ENCODE measurements around the gene CSTF1. TPM values are rescaled to one million over a fixed set of nuclear protein-coding genes. Genes with fewer than 3 reads are reported as not detected.
"Not testable (repeated sequence)": the region's sequence is repeated elsewhere in the genome, so short reads cannot be mapped to it uniquely, and the experiment has no call there.

CSTF1 gene
- total RNA-seq, 1 donor from 2014 or later: 32.6 TPM

DNA sequence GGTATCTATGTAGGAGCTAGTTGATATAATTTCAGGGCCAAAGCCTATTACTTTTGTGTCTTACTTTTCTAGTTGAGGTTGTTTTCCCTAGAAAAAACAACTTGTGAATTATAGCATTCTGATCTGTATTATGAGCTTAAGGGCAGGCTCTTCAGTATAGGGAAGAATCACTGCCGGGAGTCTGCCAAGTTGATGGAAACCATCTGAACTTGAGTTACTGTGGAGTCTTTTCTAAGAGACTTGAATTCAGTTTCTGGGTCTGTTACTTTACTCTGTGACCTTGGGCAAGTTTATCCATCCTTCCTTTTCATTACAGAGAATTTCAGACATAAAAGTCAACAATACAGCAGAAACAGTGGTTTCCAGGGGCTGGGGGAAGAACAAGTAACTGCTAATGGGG, 17.5 kb downstream of the CSTF1 start:
- no peak for DNase-seq

DNA sequence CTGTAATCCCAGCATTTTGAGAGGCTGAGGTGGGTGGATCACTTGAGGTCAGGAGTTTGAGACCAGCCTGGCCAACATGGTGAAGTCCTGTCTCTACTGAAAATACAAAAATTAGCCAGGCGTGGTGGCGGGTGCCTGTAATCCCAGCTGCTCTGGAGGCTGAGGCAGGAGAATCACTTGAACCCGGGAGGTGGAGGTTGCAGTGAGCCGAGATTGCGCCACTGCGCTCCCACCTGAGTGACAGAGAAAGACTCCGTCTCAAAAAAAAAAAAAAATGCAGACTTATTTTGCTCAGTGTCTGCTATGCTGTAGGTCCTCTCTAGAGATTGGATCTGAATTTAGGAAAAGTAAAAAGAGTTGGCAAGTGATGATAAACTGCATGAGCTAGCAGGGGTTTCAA, 18.8 kb downstream of the CSTF1 start:
- not testable (repeated sequence) for DNase-seq

- no peak for DNase-seq
Observed at GRCh38 chr20:56411759-56412472, 19.5 kb downstream of the CSTF1 start, which contains the start of gene CASS4. TSS of gene CASS4 (plus strand) at chr20:56412260. CDS start at chr20:56412459, 199 bp downstream.

- no peak for DNase-seq
Observed at GRCh38 chr20:56412473-56412790, 20.0 kb downstream of the CSTF1 start.

- no peak for DNase-seq
Observed at GRCh38 chr20:56412949-56413348, 20.5 kb downstream of the CSTF1 start.

DNA sequence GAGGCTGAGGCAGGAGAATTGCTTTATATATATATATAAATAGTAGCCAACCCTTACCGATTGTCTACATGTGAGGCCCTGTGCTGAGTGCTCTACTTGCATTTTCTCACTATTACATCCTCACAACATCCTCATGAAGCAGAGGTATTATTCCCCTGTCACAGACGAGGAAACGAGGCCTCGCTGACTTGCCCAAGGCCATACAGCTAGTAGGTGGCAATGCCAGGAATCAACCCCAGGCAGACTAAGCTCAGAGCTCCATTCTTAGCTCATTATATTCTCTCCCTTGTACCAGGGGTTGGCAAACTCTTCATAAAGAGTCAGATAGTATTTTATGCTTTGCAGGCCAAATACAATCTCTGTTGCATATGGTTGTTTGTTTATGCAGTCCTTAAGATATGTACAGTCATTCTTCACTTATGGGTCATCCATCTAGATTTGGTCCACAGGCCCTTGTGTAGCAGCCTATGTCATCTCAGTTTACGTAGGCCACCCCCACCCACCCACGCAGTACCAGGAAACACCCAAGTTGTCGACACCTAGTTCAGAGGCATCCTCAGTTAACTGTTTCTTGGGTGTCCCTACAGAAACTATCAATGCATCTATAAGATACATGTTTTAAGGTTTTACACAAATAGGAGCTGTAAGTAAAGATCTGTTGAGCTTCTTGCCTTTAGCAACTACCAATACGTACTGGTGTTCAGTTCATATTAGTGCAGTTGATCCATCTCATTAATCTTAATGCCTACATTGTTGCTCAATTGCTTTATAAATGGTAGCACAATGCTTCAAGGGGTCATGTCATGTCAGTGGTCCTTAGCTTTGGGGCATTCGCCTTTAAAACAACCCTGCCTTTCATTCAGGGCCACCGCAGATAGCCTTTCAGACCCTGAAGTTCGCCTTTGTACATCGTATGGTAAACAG, 22.7 kb downstream of the CSTF1 start:
- DNase-seq: no peak

DNA sequence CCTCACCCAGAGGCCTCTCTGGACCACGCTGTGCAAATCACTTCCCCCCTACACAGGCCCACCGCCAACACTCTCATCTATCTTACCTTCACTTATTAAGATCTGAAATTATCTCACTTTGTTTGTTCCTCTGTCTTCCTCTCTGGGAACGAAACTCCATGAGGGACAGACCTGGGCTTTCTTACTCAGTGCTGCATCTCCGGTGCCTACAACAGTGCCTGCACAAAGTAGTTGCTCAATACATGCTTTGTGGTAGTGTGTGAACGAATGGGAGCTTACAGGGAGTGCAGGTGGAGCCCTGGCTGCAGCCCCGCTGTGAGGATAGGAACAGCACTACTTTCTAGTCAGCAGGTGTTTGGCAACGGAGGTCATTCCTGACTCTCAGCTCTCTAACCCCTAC, 25.0 kb downstream of the CSTF1 start:
- no peak for DNase-seq

DNA sequence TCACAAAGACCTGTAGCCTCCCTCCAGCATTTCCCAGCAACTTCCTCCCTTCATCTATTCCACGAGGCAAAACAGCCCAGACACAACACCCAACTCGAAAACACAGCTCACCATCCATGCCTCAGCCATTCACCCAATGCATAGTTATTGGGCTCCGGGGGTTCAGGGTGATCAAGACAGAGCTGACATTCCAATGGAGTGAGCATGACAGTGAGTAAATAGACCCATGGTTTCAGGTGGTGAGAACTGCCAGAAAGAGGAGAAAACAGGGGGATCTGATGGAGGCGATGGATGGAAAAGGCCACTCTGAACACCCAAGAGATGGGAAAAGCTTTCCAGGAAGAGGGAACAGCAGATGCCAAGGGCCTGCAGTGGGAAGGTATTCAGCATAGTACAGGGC, 25.5 kb downstream of the CSTF1 start:
- DNase-seq: no peak

DNA sequence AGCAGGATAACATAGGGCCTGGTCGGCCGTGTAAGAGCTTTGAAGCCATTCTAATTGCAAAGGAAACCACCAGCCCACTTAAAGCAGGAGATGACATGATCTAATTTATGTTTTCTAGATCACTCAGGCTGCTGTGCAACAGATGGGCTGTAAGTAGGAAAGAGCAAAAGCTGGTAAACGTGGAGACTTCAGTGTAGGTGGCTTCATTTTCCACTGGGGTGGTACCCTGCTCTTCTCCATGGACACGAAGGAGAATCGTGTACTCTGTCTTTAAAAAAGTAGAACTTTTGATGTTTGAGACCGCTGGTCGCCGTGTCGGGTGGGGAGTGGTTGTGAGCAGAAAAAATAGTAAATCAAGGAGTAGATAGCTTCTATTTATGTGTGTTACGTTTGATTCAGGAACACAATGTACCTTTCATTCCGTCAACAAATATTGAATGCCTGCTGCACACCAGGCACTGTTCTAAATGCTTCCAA, 26.0 kb downstream of the CSTF1 start:
- no peak for DNase-seq

GRCh38 chr20:56420028-56420427, 27.6 kb downstream of the CSTF1 start:
- DNase-seq: no peak

GRCh38 chr20:56420940-56421688, 28.7 kb downstream of the CSTF1 start:
- no peak for DNase-seq

- no peak for DNase-seq
Observed at GRCh38 chr20:56422076-56422823, 29.8 kb downstream of the CSTF1 start.

GRCh38 chr20:56422824-56423189, 30.4 kb downstream of the CSTF1 start:
- DNase-seq: no peak

GRCh38 chr20:56423211-56423610, 30.8 kb downstream of the CSTF1 start:
- no peak for DNase-seq

DNA sequence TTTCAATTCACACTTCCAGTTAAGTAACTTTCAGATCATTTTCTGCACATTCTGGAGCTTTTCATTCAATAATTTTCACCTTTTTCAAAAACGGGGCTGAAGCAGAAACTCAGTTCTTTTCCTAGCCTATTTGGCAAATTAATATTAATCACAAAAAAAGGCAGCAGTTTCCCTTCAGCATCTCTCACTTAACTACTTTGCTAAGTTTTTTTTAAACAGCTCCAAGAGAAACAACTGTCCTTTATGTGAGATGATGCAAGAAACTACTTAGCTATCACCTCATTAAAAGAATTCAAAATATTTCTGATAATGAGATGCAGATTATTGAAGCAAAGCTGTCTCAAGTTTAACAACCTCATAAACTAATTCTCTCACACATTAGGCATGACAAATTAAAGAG, 31.4 kb downstream of the CSTF1 start:
- no peak for DNase-seq

DNA sequence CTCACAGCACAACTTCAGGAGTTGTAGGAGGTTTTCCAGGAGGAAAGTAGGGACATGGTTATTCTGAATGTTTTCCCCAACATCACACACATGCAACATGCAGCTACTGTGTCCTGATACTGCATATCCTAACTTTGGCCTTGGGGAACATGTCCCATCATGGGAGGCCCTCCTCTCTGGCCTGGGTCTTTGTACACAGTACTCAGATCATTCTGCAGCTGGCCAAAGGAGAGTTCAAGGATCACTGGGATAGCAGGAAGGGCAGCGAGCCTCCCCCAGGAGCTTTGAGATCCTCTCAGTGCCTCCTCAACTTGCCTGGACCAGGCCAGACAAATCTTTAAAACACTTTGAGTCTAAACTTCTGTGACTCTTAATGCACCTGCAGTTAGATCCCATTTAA, 32.5 kb downstream of the CSTF1 start:
- DNase-seq: no peak

DNA sequence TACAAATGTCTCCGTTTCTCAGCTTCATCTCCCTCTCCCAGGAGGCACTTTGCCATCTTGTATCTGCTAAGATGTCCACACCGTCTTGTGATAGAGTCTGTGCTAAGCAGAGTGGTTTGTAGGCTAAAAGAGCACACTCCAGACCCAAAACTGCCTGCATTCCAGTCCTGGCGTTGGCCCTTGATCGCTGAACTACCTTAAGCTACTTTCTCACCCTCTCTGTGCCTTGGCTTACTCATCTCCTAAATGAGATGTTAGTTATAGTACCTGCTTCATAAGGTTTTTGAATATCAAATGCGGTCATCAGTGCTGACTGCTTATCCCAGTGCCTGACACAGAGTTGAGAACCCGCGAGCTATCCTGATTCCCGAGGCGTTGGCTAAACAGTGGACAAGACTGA, 33.6 kb downstream of the CSTF1 start:
- DNase-seq: no peak

DNA sequence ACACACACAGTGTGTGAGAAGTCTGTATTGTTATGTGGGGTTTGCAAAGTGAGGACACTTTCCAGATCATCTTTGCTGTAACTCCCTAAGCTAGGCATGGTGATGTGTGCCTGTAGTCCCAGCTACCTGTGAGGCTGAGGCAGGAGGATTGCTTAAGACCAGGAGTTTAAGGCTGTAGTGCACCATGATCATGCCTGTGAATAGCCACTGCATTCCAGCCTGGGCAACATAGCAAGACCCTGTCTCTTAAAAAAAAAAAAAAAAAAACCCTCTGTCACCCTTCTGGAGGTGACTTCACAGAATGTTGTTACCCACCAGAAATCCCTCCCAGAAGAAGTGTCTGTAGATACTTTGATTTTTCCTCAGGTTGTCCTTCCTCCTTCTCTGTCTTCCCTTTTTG, 34.5 kb downstream of the CSTF1 start:
- DNase-seq: no peak

GRCh38 chr20:56427797-56428196, 35.4 kb downstream of the CSTF1 start:
- no peak for DNase-seq

GRCh38 chr20:56428410-56428809, 36.0 kb downstream of the CSTF1 start:
- no peak for DNase-seq

GRCh38 chr20:56428881-56429280, 36.4 kb downstream of the CSTF1 start:
- no peak for DNase-seq

DNA sequence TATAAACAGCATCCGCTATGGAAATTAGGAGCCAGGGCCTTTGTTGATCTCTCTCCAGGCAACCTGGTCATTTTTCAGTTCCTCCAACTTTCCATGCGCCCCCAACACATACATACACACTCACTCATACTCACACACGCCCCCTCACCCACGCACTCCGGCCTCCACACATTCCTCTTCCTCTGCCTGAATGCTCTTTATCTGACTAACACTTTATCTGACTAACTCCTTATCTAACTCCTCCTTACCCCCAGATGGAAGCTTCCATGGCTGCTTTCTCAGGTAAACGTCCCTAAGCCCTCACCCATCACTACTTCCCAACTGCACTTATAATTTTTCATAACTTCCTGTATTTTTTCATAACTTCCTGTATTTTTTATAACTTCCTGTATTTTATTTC, 37.1 kb downstream of the CSTF1 start:
- no peak for DNase-seq

All from occipital lobe (tissue), 2 donors.